HepG2 (cell line): ENCODE results near the gene IL1RL1. TPM values are rescaled to one million over a fixed set of nuclear protein-coding genes. Genes with fewer than 3 reads are reported as not detected.
A peak's percentile ranks its signal among the peaks of the same experiment; 100 is the strongest.

ENCODE experiments used
- MAFG ChIP-seq: sonication (generic); formaldehyde crosslinking; IDR thresholded peaks from 2 replicates; pipeline ENCODE4 v1.5.1; 2020; ENCODE audit warnings: mild to moderate bottlenecking, missing genetic modification reagents
- MTA1 ChIP-seq: sonication (generic); formaldehyde crosslinking; IDR thresholded peaks from 2 replicates; pipeline ENCODE4 v1.4.0; 2020; ENCODE audit warnings: missing genetic modification reagents, mild to moderate bottlenecking, borderline replicate concordance
- NCOA5 ChIP-seq: sonication (generic); formaldehyde crosslinking; IDR thresholded peaks from 2 replicates; pipeline ENCODE4 v1.4.0; 2020; ENCODE audit warnings: missing genetic modification reagents
- NFYB ChIP-seq: sonication (generic); formaldehyde crosslinking; IDR thresholded peaks from 2 replicates; pipeline ENCODE4 v1.4.0; 2020; ENCODE audit warnings: missing genetic modification reagents
- SNAI1 ChIP-seq: sonication (generic); formaldehyde crosslinking; IDR thresholded peaks from 2 replicates; pipeline ENCODE4 v1.5.0; 2020; ENCODE audit warnings: mild to moderate bottlenecking, missing genetic modification reagents, borderline replicate concordance
- TBX2 ChIP-seq: sonication (generic); formaldehyde crosslinking; IDR thresholded peaks from 2 replicates; pipeline ENCODE4 v1.5.0; 2020; ENCODE audit warnings: missing genetic modification reagents, mild to moderate bottlenecking, borderline replicate concordance
- TEAD3 ChIP-seq: optimal IDR thresholded peaks from 2 replicates; pipeline ENCODE3; 2016; ENCODE audit warnings: borderline replicate concordance
- ZMAT3 ChIP-seq: sonication (generic); formaldehyde crosslinking; conservative IDR thresholded peaks from 2 replicates; pipeline ENCODE4 v1.7.0; 2021; ENCODE audit warnings: missing genetic modification reagents
- ZMYM2 ChIP-seq: sonication (generic); formaldehyde crosslinking; IDR thresholded peaks from 2 replicates; pipeline ENCODE4 v1.8.0; 2022; ENCODE audit warnings: mild to moderate bottlenecking, missing genetic modification reagents
- ZNF276 ChIP-seq: sonication (generic); formaldehyde crosslinking; IDR thresholded peaks from 2 replicates; pipeline ENCODE4 v1.4.0; 2020; ENCODE audit warnings: mild to moderate bottlenecking, low read depth, missing genetic modification reagents
- ZNF383 ChIP-seq: sonication (generic); formaldehyde crosslinking; IDR thresholded peaks from 2 replicates; pipeline ENCODE4 v1.4.0; 2020; ENCODE audit warnings: missing genetic modification reagents, mild to moderate bottlenecking, borderline replicate concordance
- ZNF639 ChIP-seq: conservative IDR thresholded peaks from 2 replicates; pipeline ENCODE4 v1.6.1; 2018; ENCODE audit warnings: missing genetic modification reagents
- ZNF891 ChIP-seq: sonication (generic); formaldehyde crosslinking; IDR thresholded peaks from 2 replicates; pipeline ENCODE4 v1.5.0; 2020; ENCODE audit warnings: mild to moderate bottlenecking, missing genetic modification reagents
- polyA plus RNA-seq, 8 experiments: library from polyadenylated mRNA; depleted of rRNA in 3 of 8; stranded (reverse) in 7 of 8; unstranded in 1 of 8; fragments of >200 nt; fragmentation: Illumina TruSeq in 4 of 8; extraction: Trizol in 4 of 8; gene quantifications; 2 replicates each; pipeline versions ENCODE4 v1.2.1 to v1.2.3, GENCODE V29; 2011 to 2016; ENCODE audit warnings: low read depth in 4 of 8, missing spikeins in 1 of 8, mixed read lengths in 1 of 8; ENCODE audit not compliant: insufficient read depth in 1 of 8
- total RNA-seq, 5 experiments: library from RNA; depleted of rRNA; stranded (reverse); fragments of >200 nt; fragmentation: Illumina TruSeq; extraction: Trizol; gene quantifications; 2 replicates each; pipeline ENCODE4 v1.2.3, GENCODE V29; 2016; ENCODE audit warnings: low read depth in 1 of 5
- TF ChIP-seq, protein P1 (sequence below), 2 experiments: fragments of 450-650 bp in 1 of 2; sonication (generic) in 1 of 2; formaldehyde crosslinking in 1 of 2; IDR thresholded peaks; 2 replicates each; pipeline versions ENCODE4 v1.6.1 to v1.8.0; 2016 to 2022; ENCODE audit warnings: antibody characterized with exemption in 1 of 2, mild to moderate bottlenecking in 1 of 2, missing genetic modification reagents in 1 of 2
- TF ChIP-seq, protein P2 (sequence below): sonication (generic); formaldehyde crosslinking; IDR thresholded peaks from 2 replicates; pipeline ENCODE4 v1.5.0; 2020; ENCODE audit warnings: missing genetic modification reagents

Gene IL1RL1
- total and polyA plus RNA-seq, 2 of the 13 experiments (the other 11 are each of a cell fraction or from before 2014, with no cell fraction given) = 0.02 to 0.03 TPM

DNA sequence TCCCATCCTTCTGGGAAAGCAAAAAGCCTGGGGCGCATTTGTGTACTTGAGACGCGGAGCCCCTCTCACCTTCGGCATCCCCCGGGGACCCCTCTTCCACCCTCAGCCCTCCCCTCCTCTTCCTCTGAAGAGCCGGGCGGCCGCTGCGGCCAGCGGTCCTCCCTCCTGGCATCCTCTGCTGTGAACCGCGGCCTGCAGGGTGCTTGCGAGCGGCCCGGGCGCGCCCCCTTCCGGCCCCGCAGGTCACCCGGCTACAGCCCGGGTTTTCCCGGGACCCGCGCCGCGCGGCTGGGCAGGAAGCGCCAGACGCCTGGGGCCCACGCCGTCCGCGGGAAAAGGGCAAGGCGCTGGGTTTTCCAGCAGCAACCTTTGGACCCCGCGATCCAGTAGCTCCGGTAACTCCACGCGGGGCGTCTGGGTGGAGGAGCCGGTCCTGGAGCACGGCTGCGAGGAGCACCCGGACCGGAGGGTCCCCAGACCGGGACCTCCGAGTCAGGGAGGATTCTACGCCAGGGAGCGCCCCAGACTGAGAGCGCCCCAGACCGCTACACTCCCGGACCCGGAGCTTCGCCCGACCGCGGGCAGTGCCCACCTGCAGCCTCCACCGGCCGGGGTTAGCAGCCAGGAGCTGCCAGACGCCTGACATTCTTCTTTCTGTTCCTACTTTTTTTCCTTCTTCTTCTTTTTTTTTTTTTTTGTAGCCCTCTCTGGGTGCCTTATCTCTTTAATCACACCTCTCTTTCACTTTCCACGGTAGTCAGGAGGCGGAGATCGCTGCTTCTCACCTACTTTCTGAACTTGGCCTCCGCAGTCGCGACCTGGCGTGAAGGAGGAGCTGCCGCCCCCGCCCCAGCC lies 44.4 kb downstream of the IL1RL1 start, which contains the start of gene IL18R1 (continued):
- TF ChIP-seq, protein P1, sequence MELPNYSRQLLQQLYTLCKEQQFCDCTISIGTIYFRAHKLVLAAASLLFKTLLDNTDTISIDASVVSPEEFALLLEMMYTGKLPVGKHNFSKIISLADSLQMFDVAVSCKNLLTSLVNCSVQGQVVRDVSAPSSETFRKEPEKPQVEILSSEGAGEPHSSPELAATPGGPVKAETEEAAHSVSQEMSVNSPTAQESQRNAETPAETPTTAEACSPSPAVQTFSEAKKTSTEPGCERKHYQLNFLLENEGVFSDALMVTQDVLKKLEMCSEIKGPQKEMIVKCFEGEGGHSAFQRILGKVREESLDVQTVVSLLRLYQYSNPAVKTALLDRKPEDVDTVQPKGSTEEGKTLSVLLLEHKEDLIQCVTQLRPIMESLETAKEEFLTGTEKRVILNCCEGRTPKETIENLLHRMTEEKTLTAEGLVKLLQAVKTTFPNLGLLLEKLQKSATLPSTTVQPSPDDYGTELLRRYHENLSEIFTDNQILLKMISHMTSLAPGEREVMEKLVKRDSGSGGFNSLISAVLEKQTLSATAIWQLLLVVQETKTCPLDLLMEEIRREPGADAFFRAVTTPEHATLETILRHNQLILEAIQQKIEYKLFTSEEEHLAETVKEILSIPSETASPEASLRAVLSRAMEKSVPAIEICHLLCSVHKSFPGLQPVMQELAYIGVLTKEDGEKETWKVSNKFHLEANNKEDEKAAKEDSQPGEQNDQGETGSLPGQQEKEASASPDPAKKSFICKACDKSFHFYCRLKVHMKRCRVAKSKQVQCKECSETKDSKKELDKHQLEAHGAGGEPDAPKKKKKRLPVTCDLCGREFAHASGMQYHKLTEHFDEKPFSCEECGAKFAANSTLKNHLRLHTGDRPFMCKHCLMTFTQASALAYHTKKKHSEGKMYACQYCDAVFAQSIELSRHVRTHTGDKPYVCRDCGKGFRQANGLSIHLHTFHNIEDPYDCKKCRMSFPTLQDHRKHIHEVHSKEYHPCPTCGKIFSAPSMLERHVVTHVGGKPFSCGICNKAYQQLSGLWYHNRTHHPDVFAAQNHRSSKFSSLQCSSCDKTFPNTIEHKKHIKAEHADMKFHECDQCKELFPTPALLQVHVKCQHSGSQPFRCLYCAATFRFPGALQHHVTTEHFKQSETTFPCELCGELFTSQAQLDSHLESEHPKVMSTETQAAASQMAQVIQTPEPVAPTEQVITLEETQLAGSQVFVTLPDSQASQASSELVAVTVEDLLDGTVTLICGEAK (IDR thresholded peaks at IDR 0.05) = no peak
- TF ChIP-seq, protein P1 (CRISPR knock-in tag; IDR thresholded peaks at IDR 0.05) = peak; percentile 46; the same call in 1 of the 2 replicates
- TF ChIP-seq ZNF276 (peak; percentile 86; the same call in 1 of the 2 replicates), ZMAT3 (CRISPR knock-in tag) (no peak), ZNF891 (CRISPR knock-in tag) (peak; percentile 87; the same call in 1 of the 2 replicates), ZNF383 (CRISPR knock-in tag) (0 out of 2 replicates have a peak, but pooled peaks have one; percentile 43), NCOA5 (CRISPR knock-in tag) (no peak), NFYB (CRISPR knock-in tag) (peak; percentile 33; the same call in 1 of the 2 replicates), MAFG (CRISPR knock-in tag) (no peak), TBX2 (CRISPR knock-in tag) (peak; percentile 56), ZNF639 (CRISPR knock-in tag) (no peak), SNAI1 (CRISPR knock-in tag) (no peak), ZMYM2 (CRISPR knock-in tag) (no peak), TEAD3 (CRISPR knock-in tag) (peak; percentile 56), MTA1 (peak; percentile 50; the same call in 1 of the 2 replicates)
- TF ChIP-seq, protein P2, sequence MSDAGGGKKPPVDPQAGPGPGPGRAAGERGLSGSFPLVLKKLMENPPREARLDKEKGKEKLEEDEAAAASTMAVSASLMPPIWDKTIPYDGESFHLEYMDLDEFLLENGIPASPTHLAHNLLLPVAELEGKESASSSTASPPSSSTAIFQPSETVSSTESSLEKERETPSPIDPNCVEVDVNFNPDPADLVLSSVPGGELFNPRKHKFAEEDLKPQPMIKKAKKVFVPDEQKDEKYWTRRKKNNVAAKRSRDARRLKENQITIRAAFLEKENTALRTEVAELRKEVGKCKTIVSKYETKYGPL (CRISPR knock-in tag) = no peak
